Mesothelial cell of epicardium (in vitro differentiated cells): ENCODE data around the gene TMEM35B. TPM values are rescaled to one million over a fixed set of nuclear protein-coding genes. Genes with fewer than 3 reads are reported as not detected.

Experiments used
- DNase-seq, 2 experiments: peaks; one replicate each; pipeline ENCODE4 v3.0.0; 2021; ENCODE audit warnings: low spot score in 2 of 2; ENCODE audit not compliant: unreplicated experiment in 2 of 2
- H3K27ac Mint-ChIP-seq: 2 replicates; pipeline ENCODE4 v1.8.0; 2021; ENCODE audit warnings: mixed read lengths
- H3K27me3 Mint-ChIP-seq: 2 replicates; pipeline ENCODE4 v1.8.0; 2021; ENCODE audit warnings: low read depth, mixed read lengths
- H3K36me3 Mint-ChIP-seq: 2 replicates; pipeline ENCODE4 v1.8.0; 2021; ENCODE audit warnings: mixed read lengths
- H3K4me1 Mint-ChIP-seq: 2 replicates; pipeline ENCODE4 v1.8.0; 2021; ENCODE audit warnings: mixed read lengths
- H3K4me3 Mint-ChIP-seq: 2 replicates; pipeline ENCODE4 v1.8.0; 2021; ENCODE audit warnings: mild to moderate bottlenecking, moderate library complexity, mixed read lengths
- H3K9me3 Mint-ChIP-seq: 2 replicates; pipeline ENCODE4 v1.8.0; 2021; ENCODE audit warnings: mixed read lengths
- CTCF ChIP-seq: fragments of 200-600 bp; sonication (generic); IDR thresholded peaks from one replicate; pipeline ENCODE4 v1.5.0; 2021; ENCODE audit warnings: antibody characterized with exemption; ENCODE audit not compliant: unreplicated experiment
- total RNA-seq: library from RNA; stranded (reverse); gene quantifications from 3 replicates; pipeline ENCODE4 v1.2.1, GENCODE V29; 2021

TMEM35B gene
- total RNA-seq, 1 donor from 2014 or later = 13.9 TPM

GRCh38 chr1:34976384-34977209 lies 8.6 kb downstream of the TMEM35B start:
- Mint-ChIP-seq H3K27ac (no peak overlapping the region), H3K36me3 (peaks cover 7% of the 10 kb centered on the region), H3K27me3 (no peaks in the 10 kb centered on the region), H3K9me3 (no peaks in the 10 kb centered on the region), H3K4me3 (no peak overlapping the region), H3K4me1 (no peaks in the 10 kb centered on the region)
- DNase-seq = no peak
- no peak for TF ChIP-seq CTCF

GRCh38 chr1:34975771-34976170 lies 9.4 kb downstream of the TMEM35B start:
- H3K27ac Mint-ChIP-seq = no peak overlapping the region
- peaks cover 7% of the 10 kb centered on the region for H3K36me3 Mint-ChIP-seq
- TF ChIP-seq CTCF = no peak
- no peak for DNase-seq
- no peaks in the 10 kb centered on the region for H3K4me1 Mint-ChIP-seq
- no peak overlapping the region for H3K4me3 Mint-ChIP-seq
- no peaks in the 10 kb centered on the region for H3K9me3 Mint-ChIP-seq
- no peaks in the 10 kb centered on the region for H3K27me3 Mint-ChIP-seq

- H3K4me3 Mint-ChIP-seq = no peak overlapping the region
Measured at GRCh38 chr1:34975338-34975737, 9.8 kb downstream of the TMEM35B start.

GRCh38 chr1:34974626-34975025 lies 10.5 kb downstream of the TMEM35B start:
- no peak for DNase-seq
- TF ChIP-seq CTCF = no peak
- Mint-ChIP-seq H3K27me3 (no peaks in the 10 kb centered on the region), H3K4me3 (no peak overlapping the region), H3K9me3 (no peaks in the 10 kb centered on the region), H3K27ac (no peak overlapping the region), H3K36me3 (peaks cover 7% of the 10 kb centered on the region), H3K4me1 (no peaks in the 10 kb centered on the region)

More at GRCh38 chr1:34975338-34975737, 9.8 kb downstream of the TMEM35B start:
- no peaks in the 10 kb centered on the region for H3K27me3 Mint-ChIP-seq
- no peaks in the 10 kb centered on the region for H3K4me1 Mint-ChIP-seq
- DNase-seq = no peak
- H3K27ac Mint-ChIP-seq = no peak overlapping the region
- no peak for TF ChIP-seq CTCF
- H3K36me3 Mint-ChIP-seq = peaks cover 7% of the 10 kb centered on the region
- no peaks in the 10 kb centered on the region for H3K9me3 Mint-ChIP-seq

GRCh38 chr1:34973326-34973725 lies 11.8 kb downstream of the TMEM35B start:
- no peak for DNase-seq
- Mint-ChIP-seq H3K27me3 (no peaks in the 10 kb centered on the region), H3K4me3 (no peak overlapping the region), H3K36me3 (peaks cover 7% of the 10 kb centered on the region), H3K9me3 (no peaks in the 10 kb centered on the region), H3K27ac (no peak overlapping the region), H3K4me1 (no peaks in the 10 kb centered on the region)
- TF ChIP-seq CTCF = no peak
